ENCODE data around the gene HS3ST3A1.
A peak's percentile ranks its signal among the peaks of the same experiment; 100 is the strongest.

HS3ST3A1 gene

DNA sequence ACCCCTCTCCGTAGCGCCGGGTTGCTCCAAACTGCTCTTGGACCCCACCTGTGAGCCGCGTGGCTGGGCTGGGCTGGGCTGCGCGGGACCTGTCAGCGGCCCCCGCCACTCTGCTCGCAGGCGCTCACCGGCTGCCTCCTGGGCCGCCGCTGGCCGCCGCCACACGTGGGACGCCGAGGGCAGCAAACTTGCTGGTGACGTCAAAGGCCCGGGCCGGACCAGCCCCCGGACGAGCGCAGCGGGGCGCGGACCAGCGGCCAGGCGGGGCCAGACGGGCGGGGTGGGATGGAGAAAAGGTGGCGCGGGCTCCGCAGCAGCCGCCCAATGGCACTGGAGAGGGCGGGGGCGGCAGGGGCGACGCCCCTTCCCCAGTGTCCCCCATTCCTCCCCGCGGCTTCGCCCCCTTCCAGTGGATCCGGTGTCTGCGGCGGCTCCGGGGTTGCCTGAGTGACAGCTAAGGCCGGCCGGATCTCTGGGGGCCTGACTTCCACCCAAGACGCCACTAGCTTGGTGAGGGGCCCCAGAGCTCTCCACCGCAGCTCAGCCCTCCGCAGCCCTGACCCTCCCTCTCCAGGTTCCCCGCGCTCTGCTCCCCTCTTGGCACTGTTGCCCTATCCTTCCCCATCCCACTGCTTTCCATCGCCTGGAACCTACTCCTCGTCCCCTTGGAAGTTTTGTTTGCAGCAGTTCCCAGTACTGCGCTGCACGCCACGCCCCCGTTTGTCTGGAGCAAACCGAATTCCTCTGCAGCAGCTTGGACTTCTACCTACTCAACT is at the start of gene HS3ST3A1:
Gene HS3ST3A1, minus strand, starts transcription at position 154 of the 776 bp plus-strand sequence. CDS start 800 bp downstream, outside the sequence.
- TF ChIP-seq POLR2A (IDR thresholded peaks at IDR 0.05; ENCODE audit: low read length) (no peak), GATA1 (IDR thresholded peaks at IDR 0.05; ENCODE audit: low read depth, low read length) (no peak)
- DNase-seq = peak in 1 of 2 experiments; percentile 6

DNA sequence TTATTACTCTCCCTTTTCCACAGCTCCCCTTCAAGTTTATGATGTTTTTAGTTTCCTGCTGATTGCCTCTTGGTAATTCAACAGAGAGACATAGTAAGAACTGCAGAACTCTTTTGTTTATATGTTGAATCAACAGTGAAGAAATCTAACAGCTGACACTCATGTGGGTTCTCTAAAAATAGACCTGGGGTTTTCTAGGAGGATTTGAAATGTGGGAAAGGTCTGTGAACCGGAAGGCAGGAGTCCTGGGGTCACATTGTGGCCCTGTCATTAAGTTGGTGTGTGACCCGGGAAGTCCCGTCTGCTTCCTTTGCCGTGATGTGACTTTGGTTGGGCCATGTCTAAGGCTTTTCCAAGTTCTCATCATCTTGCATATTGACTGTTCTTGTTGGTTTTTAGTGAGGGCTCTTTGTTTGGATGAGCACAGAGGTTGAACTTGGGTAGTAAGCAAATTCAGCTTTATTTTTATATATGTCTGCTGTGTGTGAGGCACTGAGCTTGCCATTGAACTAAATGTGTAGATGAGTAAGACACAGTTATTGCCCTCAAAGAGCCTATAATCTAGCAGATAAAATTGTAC is 48.5 kb upstream of the HS3ST3A1 start:
- no peak for DNase-seq
- TF ChIP-seq GATA1 (IDR thresholded peaks at IDR 0.05; ENCODE audit: low read depth, low read length) = no peak
- no peak for TF ChIP-seq POLR2A (IDR thresholded peaks at IDR 0.05; ENCODE audit: low read length)

DNA sequence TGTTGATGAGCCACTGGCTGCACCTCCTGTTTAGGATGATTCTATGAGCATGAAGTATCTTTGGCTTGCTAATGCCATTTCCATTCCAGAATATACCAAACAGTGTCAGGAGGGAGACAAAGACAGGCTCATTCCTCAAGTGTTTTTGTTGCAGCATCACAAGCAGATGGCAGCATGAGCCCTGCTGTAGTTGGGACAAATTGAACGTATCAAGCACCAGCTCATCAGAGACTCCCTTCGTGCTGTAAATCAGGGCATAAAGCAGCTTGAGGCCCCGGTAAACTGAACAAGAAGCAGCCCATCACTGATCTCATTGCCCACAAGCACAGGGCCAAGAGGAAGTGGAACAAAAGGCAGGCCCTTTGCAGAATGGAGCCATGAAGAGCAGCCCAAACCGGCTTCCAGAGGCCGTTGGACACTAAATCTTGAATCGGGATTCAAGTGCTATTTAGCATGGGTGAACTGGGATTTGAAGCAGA is 45.9 kb upstream of the HS3ST3A1 start:
- TF ChIP-seq POLR2A (IDR thresholded peaks at IDR 0.05; ENCODE audit: low read length) (no peak), GATA1 (IDR thresholded peaks at IDR 0.05; ENCODE audit: low read depth, low read length) (no peak)
- DNase-seq = no peak

DNA sequence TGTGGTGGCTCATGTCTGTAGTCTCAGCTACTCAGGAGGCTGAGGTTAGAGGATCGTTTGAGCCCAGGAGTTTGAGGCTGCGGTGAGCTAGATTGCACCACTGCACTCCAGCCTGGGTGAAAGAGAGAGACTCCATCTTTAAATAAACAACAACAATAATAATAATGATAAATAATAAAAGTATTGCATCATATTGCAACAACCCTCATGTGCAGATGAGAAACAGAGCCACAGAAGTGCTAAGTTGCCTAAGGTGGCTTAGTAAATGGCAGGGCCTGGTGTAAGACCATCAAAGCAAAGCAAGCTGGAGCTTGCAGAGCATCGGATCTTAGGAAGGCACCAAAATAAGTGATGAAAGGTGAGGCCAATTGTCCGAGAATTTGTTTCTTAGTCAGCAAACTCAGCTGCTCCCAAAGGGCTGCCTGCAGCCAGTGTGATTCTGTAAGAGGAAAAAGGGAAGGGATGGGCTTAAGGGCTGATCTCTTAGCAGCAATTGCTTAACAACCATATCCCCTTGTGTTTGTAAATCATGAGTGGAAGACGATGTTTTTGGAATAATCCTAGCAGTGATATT is 45.3 kb upstream of the HS3ST3A1 start:
- TF ChIP-seq POLR2A (IDR thresholded peaks at IDR 0.05; ENCODE audit: low read length) (no peak), GATA1 (IDR thresholded peaks at IDR 0.05; ENCODE audit: low read depth, low read length) (no peak)
- no peak for DNase-seq

DNA sequence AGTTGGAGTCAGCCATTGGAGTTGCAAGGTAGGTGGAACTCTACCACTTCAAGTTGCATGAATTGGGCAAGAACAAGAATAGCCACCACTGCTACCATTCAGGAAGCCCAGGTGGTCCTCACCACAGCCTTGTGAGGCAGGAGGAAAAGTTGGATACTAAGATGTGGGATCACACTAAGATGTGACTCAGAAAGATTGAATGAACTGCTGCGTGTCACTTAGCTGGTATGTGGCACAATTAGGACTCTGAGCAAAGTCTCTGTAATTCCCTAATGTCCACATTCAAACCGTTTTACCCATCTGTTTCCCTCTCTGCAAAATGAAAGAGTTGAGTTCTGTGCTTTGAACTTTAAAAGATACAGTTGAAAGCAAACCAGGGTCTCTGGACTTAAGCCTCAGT is 44.7 kb upstream of the HS3ST3A1 start:
- DNase-seq = no peak
- TF ChIP-seq POLR2A (IDR thresholded peaks at IDR 0.05; ENCODE audit: low read length) (no peak), GATA1 (IDR thresholded peaks at IDR 0.05; ENCODE audit: low read depth, low read length) (no peak)

DNA sequence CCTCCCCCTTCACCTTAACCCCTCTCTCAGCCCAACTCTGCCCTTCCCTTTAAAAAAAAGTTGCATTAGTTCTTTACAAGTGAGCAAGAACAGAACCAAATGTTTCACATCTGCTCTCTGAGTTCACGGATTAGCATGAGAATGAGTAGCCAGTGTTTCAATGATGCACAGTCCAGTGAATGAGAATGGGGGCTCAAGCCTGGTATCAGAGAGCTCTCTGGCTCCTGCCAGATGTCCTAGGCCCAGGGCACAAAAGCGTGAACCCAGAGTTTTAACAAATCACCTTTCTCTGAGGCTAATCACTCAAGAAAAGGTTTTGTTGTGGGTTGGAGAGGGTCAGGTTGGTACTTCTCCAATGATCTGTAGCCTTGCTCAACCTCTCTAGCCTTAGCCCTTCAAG is 41.5 kb upstream of the HS3ST3A1 start:
- TF ChIP-seq GATA1 (IDR thresholded peaks at IDR 0.05; ENCODE audit: low read depth, low read length) (no peak), POLR2A (IDR thresholded peaks at IDR 0.05; ENCODE audit: low read length) (no peak)
- no peak for DNase-seq

DNA sequence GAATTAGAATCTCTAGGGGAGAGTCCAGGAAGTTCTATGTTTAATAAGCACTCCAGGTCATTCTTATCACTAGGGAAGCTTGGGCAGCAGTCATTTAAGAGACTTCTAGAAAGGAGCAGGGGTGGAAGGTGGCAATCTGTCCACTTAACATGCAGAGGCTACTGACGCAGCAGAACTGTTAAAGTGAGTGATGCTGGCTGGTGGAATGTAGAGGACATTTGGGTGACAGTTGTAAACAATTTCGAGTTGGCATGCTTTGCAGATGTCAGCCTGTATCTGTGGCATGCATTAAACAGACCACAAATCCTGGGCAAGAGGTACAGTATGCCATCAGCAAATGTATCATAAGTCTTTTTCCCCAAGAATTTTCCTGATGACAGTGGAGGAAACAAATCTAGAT is 40.5 kb upstream of the HS3ST3A1 start:
- no peak for TF ChIP-seq GATA1 (IDR thresholded peaks at IDR 0.05; ENCODE audit: low read depth, low read length)
- TF ChIP-seq POLR2A (IDR thresholded peaks at IDR 0.05; ENCODE audit: low read length) = no peak
- no peak for DNase-seq

DNA sequence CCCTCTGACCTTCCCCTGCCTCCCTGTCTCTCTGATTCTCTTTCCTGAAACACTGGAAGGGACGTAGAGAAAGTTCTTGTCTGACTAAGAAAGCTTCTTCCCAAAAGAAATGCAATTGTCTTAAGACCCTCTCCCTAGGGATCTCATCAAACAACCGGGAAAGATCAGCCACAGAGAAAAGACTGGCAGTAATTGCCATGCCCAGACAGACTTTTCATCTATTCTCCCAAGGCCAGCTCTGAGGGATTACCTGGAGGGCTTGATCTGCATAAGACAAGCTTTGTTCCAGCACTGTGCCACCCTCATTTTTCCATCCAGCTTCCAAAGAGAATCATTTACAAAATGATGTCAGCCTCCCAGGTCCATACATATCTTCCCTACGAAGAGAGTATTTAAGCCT is 38.8 kb upstream of the HS3ST3A1 start:
- no peak for TF ChIP-seq GATA1 (IDR thresholded peaks at IDR 0.05; ENCODE audit: low read depth, low read length)
- TF ChIP-seq POLR2A (IDR thresholded peaks at IDR 0.05; ENCODE audit: low read length) = no peak
- DNase-seq = no peak

DNA sequence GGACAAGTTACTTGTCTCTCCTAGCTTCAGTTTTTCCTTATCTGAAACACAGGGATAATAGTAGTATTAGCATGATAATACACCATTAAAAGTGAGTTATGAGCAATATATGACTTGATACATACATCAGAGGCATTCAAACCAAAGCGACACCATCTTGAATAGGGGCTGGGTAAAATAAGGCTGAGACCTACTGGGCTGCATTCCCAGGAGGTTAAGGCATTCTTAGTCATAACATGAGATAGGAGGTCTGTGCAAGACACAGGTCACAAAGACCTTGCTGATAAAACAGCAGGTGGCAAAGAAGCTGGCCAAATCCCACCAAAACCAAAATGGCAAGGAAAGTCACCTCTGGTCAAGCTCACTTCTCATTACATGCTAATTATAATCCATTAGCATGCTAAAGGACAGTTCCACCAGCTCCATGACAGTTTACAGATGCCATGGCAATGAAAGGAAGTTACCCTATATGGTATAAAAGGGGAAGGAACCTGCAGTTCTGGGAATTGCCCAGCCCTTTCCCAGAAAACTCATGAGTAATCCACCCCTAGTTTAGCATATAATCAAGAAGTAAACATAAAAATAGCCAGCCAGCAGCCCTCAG is 37.2 kb upstream of the HS3ST3A1 start:
- peak; percentile 2 to 15 for DNase-seq
- TF ChIP-seq GATA1 (IDR thresholded peaks at IDR 0.05; ENCODE audit: low read depth, low read length) (no peak), POLR2A (IDR thresholded peaks at IDR 0.05; ENCODE audit: low read length) (no peak)

DNA sequence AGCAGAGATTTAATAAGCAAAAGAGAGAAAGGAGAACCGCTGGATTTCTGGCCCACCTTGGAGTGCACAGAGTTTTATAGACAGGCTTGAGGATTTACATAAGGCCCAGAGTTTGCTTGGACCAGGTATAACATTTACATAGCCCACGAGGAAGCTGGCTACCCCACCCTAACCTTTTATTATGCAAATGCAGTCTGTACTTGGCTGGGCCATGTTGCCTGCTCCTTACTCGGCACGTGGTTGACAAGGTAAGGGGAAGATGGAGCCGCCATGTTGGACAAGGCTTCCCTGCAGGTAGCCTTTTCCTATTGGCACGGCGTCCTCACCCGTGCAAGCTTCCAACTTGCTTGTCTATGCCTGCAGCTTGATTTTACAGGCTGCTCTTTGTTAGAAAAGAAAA is 35.2 kb upstream of the HS3ST3A1 start:
- TF ChIP-seq POLR2A (IDR thresholded peaks at IDR 0.05; ENCODE audit: low read length) (no peak), GATA1 (IDR thresholded peaks at IDR 0.05; ENCODE audit: low read depth, low read length) (no peak)
- no peak for DNase-seq

DNA sequence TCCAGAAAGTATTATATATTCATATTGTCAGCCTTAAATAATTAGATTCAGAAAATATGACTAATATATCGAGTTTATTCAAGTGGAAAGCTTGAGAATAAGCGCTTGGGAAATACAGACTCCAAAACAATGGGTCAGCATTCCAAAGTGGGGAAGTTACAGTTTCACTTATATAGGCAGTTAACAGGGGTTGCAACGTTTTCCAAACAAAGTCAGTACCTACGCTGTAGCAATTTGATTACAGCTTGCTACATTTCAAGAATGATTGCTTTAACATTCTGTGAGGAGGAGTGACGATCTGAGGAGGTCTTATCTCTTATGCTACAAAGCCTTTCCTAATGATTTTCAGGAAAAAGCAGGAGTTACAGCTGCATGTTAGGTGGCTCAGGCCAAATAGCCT is 34.2 kb upstream of the HS3ST3A1 start:
- no peak for TF ChIP-seq GATA1 (IDR thresholded peaks at IDR 0.05; ENCODE audit: low read depth, low read length)
- no peak for TF ChIP-seq POLR2A (IDR thresholded peaks at IDR 0.05; ENCODE audit: low read length)
- no peak for DNase-seq

DNA sequence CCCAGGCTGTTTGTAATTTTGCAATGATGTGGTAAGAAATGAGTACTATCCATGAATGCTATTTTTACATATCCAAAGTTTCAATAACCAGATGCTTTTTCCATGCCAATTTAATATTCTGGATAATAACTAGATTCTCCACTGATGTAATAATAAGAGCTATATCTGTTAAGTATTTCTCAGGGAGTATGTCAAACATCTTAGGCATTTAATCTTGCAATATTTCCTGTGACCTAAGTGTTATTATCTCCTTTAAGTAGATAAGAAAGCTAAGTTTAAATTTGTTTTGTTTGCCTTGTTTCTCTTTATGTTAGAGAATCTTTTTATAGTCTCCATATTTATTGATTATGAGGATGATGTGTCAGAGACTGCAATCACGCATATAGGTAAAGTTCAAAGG is 32.3 kb upstream of the HS3ST3A1 start:
- DNase-seq = no peak
- TF ChIP-seq POLR2A (IDR thresholded peaks at IDR 0.05; ENCODE audit: low read length) (no peak), GATA1 (IDR thresholded peaks at IDR 0.05; ENCODE audit: low read depth, low read length) (no peak)

DNA sequence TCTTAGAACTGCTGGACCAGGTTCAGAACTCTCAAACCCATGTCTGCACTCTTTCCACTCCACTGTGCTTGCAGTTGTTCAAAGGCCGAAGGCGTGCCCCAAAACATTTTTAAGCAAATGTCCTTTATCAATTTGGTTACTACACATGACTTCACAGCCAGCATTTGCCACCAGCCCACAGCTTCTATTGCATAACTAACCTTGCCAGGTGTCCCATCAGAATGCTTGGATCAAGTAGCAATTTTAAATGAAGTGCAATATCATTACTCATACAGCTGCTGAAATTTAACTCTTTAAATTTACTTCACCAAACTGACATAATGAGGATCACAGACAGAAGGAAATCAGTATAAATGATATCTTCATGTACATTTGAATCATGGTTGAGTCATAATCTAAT is 29.8 kb upstream of the HS3ST3A1 start:
- DNase-seq = no peak
- no peak for TF ChIP-seq POLR2A (IDR thresholded peaks at IDR 0.05; ENCODE audit: low read length)
- no peak for TF ChIP-seq GATA1 (IDR thresholded peaks at IDR 0.05; ENCODE audit: low read depth, low read length)

DNA sequence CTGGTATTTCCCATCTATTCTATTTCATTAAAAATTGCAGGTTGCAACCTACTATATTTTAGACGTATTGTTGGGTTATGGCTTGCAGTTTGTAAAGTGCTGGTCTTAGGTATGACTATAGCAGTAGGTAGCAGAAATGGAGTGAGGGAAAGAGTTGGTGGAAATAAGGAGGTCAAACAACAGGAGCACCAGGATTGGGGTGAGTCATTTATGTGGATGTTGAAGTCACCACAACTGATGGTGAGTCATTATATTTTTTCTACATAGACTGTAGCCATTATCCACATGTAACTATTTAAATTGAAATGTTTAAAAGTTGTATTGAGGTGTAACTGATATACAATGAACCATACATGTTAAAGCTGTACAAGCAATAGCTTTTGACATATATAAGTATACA is 25.0 kb upstream of the HS3ST3A1 start:
- no peak for DNase-seq
- TF ChIP-seq GATA1 (IDR thresholded peaks at IDR 0.05; ENCODE audit: low read depth, low read length) = no peak
- no peak for TF ChIP-seq POLR2A (IDR thresholded peaks at IDR 0.05; ENCODE audit: low read length)
